ENCODE measurements around the gene SAT2.

SAT2 gene

DNA sequence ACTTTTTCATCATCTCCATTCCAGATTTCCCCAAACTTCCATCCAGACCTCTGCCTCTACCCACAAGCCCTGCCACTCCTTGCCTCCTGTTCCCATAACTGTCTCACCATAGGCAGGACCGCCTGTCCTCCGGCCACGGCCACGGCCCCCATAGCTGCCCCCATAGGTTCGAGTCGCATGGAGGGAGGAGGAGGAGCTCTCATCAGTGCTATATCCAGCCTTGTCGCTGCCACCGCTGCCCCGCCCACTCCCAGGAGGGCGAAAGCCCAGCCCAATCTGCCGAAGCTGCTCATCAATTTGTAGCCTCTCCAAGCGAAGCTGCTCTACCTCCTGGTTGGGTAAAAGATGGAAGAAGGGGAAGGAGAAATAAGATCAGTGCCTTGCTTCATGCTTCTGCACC lies 34.3 kb downstream of the SAT2 start:
- no peaks in the 10 kb centered on the region for H3K9me3 ChIP-seq (ENCODE audit: control insufficient read depth, insufficient read depth, low read depth, low read length)
- H3K27ac ChIP-seq (ENCODE audit: extremely low read depth, low read depth, low read length): no peak overlapping the region
- CTCF ChIA-PET: interaction anchor here (0.7 kb wide), 1 partner anchor 300 kb away, joined by 3 read pairs; no protein-coding TSS in a partner anchor
- no peaks in the 10 kb centered on the region; the same call in 1 of the 2 replicates for H3K4me1 ChIP-seq (ENCODE audit: control insufficient read depth, insufficient read depth, low read length)
- no peak for TF ChIP-seq ZNF350 (tag by site-specific recombination; IDR thresholded peaks at IDR 0.05)
- no peak for TF ChIP-seq ZNF23 (tag by site-specific recombination; IDR thresholded peaks at IDR 0.05; ENCODE audit: borderline replicate concordance)
- no peak for TF ChIP-seq SP3 (tag by site-specific recombination; IDR thresholded peaks at IDR 0.05)
- TF ChIP-seq ZNF600 (tag by site-specific recombination; IDR thresholded peaks at IDR 0.05): 0 out of 2 replicates have a peak, but pooled peaks have one; percentile 23
- TF ChIP-seq, protein P1, sequence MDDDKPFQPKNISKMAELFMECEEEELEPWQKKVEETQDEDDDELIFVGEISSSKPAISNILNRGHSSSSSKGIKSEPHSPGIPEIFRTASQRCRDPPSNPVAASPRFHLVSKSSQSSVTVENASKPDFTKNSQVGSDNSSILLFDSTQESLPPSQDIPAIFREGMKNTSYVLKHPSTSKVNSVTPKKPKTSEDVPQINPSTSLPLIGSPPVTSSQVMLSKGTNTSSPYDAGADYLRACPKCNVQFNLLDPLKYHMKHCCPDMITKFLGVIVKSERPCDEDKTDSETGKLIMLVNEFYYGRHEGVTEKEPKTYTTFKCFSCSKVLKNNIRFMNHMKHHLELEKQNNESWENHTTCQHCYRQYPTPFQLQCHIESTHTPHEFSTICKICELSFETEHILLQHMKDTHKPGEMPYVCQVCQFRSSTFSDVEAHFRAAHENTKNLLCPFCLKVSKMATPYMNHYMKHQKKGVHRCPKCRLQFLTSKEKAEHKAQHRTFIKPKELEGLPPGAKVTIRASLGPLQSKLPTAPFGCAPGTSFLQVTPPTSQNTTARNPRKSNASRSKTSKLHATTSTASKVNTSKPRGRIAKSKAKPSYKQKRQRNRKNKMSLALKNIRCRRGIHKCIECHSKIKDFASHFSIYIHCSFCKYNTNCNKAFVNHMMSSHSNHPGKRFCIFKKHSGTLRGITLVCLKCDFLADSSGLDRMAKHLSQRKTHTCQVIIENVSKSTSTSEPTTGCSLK (tag by site-specific recombination; IDR thresholded peaks at IDR 0.05): no peak
- no peak for TF ChIP-seq ZNF133 (tag by site-specific recombination; IDR thresholded peaks at IDR 0.05)
- TF ChIP-seq ZNF302 (tag by site-specific recombination; IDR thresholded peaks at IDR 0.05; ENCODE audit: low read depth): no peak
- peak; percentile 45; the same call in 1 of the 2 replicates for TF ChIP-seq EGR2 (tag by site-specific recombination; IDR thresholded peaks at IDR 0.05; ENCODE audit: low read depth)
- POLR2A ChIA-PET: interaction anchor here (0.5 to 3.0 kb wide), 5 partner anchors 9 to 134 kb away, joined by 3 to 9 read pairs (median 4); partner anchors contain the start of genes FXR2, MPDU1 and TP53
- H3K4me3 ChIP-seq (ENCODE audit: low read depth, low read length): no peak overlapping the region
- peaks cover 63 to 92% of the 10 kb centered on the region in 2 experiments for H3K36me3 ChIP-seq (ENCODE audit: control insufficient read depth in 2 of 2, insufficient read depth in 1 of 2, low read length in 2 of 2)

GRCh38 chr17:7592422-7593021 lies 35.1 kb downstream of the SAT2 start:
- ChIA-PET POLR2A (interaction anchor here (1.3 to 3.0 kb wide), 4 partner anchors 9 to 95 kb away, joined by 3 to 9 read pairs (median 6); partner anchors contain the start of genes FXR2, MPDU1 and TP53), CTCF (interaction anchor here (0.7 kb wide), 1 partner anchor 94 kb away, joined by 3 read pairs; no protein-coding TSS in a partner anchor)
- peaks cover 61 to 98% of the 10 kb centered on the region in 2 experiments for H3K36me3 ChIP-seq (ENCODE audit: control insufficient read depth in 2 of 2, insufficient read depth in 1 of 2, low read length in 2 of 2)
- no peaks in the 10 kb centered on the region for H3K9me3 ChIP-seq (ENCODE audit: control insufficient read depth, insufficient read depth, low read depth, low read length)
- no peak for TF ChIP-seq KLF9 (tag by site-specific recombination; IDR thresholded peaks at IDR 0.05; ENCODE audit: low read depth)
- no peak for TF ChIP-seq ZNF155 (tag by site-specific recombination; IDR thresholded peaks at IDR 0.05)
- no peak for TF ChIP-seq ZNF707 (tag by site-specific recombination; IDR thresholded peaks at IDR 0.05)
- no peak for TF ChIP-seq OSR2 (tag by site-specific recombination; IDR thresholded peaks at IDR 0.05)
- TF ChIP-seq ZNF513 (tag by site-specific recombination; IDR thresholded peaks at IDR 0.05): no peak
- no peak for TF ChIP-seq ZNF664 (tag by site-specific recombination; IDR thresholded peaks at IDR 0.05)
- no peak for TF ChIP-seq ZNF366 (tag by site-specific recombination; conservative IDR thresholded peaks at IDR 0.05)
- TF ChIP-seq ZBTB20 (tag by site-specific recombination; IDR thresholded peaks at IDR 0.05): no peak
- TF ChIP-seq ZNF37A (tag by site-specific recombination; IDR thresholded peaks at IDR 0.05): no peak
- TF ChIP-seq ZNF610 (tag by site-specific recombination; IDR thresholded peaks at IDR 0.05; ENCODE audit: borderline replicate concordance): no peak
- TF ChIP-seq ZNF202 (tag by site-specific recombination; IDR thresholded peaks at IDR 0.05; ENCODE audit: borderline replicate concordance): no peak
- TF ChIP-seq ZBTB48 (tag by site-specific recombination; IDR thresholded peaks at IDR 0.05): no peak
- TF ChIP-seq SP2 (tag by site-specific recombination; IDR thresholded peaks at IDR 0.05): no peak
- no peak for TF ChIP-seq PATZ1 (tag by site-specific recombination; IDR thresholded peaks at IDR 0.05)
- TF ChIP-seq, protein P2, sequence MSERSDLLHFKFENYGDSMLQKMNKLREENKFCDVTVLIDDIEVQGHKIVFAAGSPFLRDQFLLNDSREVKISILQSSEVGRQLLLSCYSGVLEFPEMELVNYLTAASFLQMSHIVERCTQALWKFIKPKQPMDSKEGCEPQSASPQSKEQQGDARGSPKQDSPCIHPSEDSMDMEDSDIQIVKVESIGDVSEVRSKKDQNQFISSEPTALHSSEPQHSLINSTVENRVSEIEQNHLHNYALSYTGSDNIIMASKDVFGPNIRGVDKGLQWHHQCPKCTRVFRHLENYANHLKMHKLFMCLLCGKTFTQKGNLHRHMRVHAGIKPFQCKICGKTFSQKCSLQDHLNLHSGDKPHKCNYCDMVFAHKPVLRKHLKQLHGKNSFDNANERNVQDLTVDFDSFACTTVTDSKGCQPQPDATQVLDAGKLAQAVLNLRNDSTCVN (tag by site-specific recombination; optimal IDR thresholded peaks at IDR 0.05): no peak
- TF ChIP-seq ZNF280D (tag by site-specific recombination; IDR thresholded peaks at IDR 0.05): no peak
- H3K4me1 ChIP-seq (ENCODE audit: control insufficient read depth, insufficient read depth, low read length): no peaks in the 10 kb centered on the region; the same call in 1 of the 2 replicates
- no peak overlapping the region for H3K4me3 ChIP-seq (ENCODE audit: low read depth, low read length)
- no peak overlapping the region for H3K27ac ChIP-seq (ENCODE audit: extremely low read depth, low read depth, low read length)
